A673 (cell line): ENCODE measurements around the gene CASKIN2.

Experiments
- CTCF ChIP-seq: fragments of 300-800, 200-600 bp; sonication (generic); conservative IDR thresholded peaks from 2 replicates; pipeline ENCODE4 v1.5.1; 2017; ENCODE audit warnings: low read depth, mild to moderate bottlenecking, antibody characterized with exemption, low read length, moderate library complexity, mixed read lengths
- EZH2 ChIP-seq: fragments of 200-600 bp; sonication (generic); IDR thresholded peaks from 2 replicates; pipeline ENCODE4 v1.6.1; 2017; ENCODE audit warnings: borderline replicate concordance, low read depth, mild to moderate bottlenecking, mixed read lengths, antibody characterized with exemption, low read length; ENCODE audit not compliant: poor library complexity, severe bottlenecking

- TF ChIP-seq CTCF (no peak), EZH2 (no peak)
These were observed 36.8 kb downstream of the CASKIN2 start for GRCh38 chr17:75478508-75478907.
